GM12878 (cell line): ENCODE results near the gene ETS1. TPM values are rescaled to one million over a fixed set of nuclear protein-coding genes. Genes with fewer than 3 reads are reported as not detected.

Source experiments
- ATAC-seq: fragments of 200-7000 bp; cut with Tn5 transposase; 3 replicates; pipeline ENCODE4 v1.9.1; 2020; ENCODE audit warnings: mild to moderate bottlenecking, moderate library complexity
- BruUV-seq: library from RNA; stranded (reverse); fragments of 400-500 nt; replicated peaks from 2 replicates; lab custom pipeline; 2021; lab: Mats Ljungman, UMichigan
- CTCF ChIA-PET: fragments of 300-600 bp; sonication (Branson Sonifier 250); formaldehyde crosslinking; extraction: SDS; loops from one replicate; lab custom pipeline; 2021; ENCODE audit warnings: inconsistent platforms; lab: Yijun Ruan, JAX
- POLR2A ChIA-PET: fragments of 350-600 bp; formaldehyde crosslinking; extraction: SDS; loops from one replicate; lab custom pipeline; 2021; ENCODE audit warnings: inconsistent platforms; lab: Charles Lee
- RAD21 ChIA-PET: fragments of 300-600 bp; sonication (Branson Sonifier 250); formaldehyde crosslinking; loops from one replicate; lab custom pipeline; 2023; ENCODE audit warnings: antibody characterized with exemption; ENCODE audit not compliant: unreplicated experiment; lab: Charles Lee
- SMC1A ChIA-PET: fragments of 300-600 bp; sonication (Branson Sonifier 250); formaldehyde crosslinking; loops from one replicate; lab custom pipeline; 2023; ENCODE audit not compliant: unreplicated experiment, uncharacterized antibody; lab: Charles Lee
- DNase-seq: peaks from one replicate; pipeline ENCODE4 v3.0.0-alpha.2; 2011; ENCODE audit warnings: low read depth, low spot score
- FAIRE-seq: peaks from 3 replicates; lab custom pipeline; 2011; peaks lifted over from hg19 to GRCh38; lab: Jason Lieb, UNC
- H2AFZ ChIP-seq: 2 replicates; pipeline ENCODE4 v1.6.0; 2011; ENCODE audit warnings: low read depth, low read length, control low read depth; ENCODE audit not compliant: control insufficient read depth
- H3K27ac ChIP-seq: 2 replicates; pipeline ENCODE4 v1.5.1; 2011; ENCODE audit warnings: control low read depth; ENCODE audit not compliant: control insufficient read depth, insufficient read depth
- H3K27me3 ChIP-seq, 2 experiments: replicated peaks in 1 of 2; 2 replicates each; pipeline versions ENCODE4 v1.6.0 to v1.6.1; 2011; ENCODE audit warnings: low read length in 1 of 2; ENCODE audit not compliant: control insufficient read depth in 2 of 2, insufficient read depth in 2 of 2
- H3K36me3 ChIP-seq, 2 experiments: 2 replicates each; pipeline ENCODE4 v1.5.1; 2011; ENCODE audit warnings: low read length in 1 of 2; ENCODE audit not compliant: control insufficient read depth in 2 of 2, insufficient read depth in 2 of 2
- H3K4me1 ChIP-seq: 2 replicates; pipeline ENCODE4 v1.6.1; 2011; ENCODE audit warnings: mild to moderate bottlenecking, low read length, moderate library complexity, mixed read lengths; ENCODE audit not compliant: control insufficient read depth, insufficient read depth
- H3K4me2 ChIP-seq: 2 replicates; pipeline ENCODE4 v1.6.0; 2011; ENCODE audit warnings: control low read depth; ENCODE audit not compliant: control insufficient read depth, insufficient read depth
- H3K4me3 ChIP-seq: fragments of 200-600 bp; sonication (generic); 2 replicates; pipeline ENCODE4 v1.5.1; 2016
- H3K79me2 ChIP-seq: 2 replicates; pipeline ENCODE4 v1.6.0; 2011; ENCODE audit warnings: low read length; ENCODE audit not compliant: control insufficient read depth, insufficient read depth
- H3K9ac ChIP-seq: 2 replicates; pipeline ENCODE4 v1.8.0; 2011; ENCODE audit warnings: low read length, control low read depth, mixed read lengths; ENCODE audit not compliant: control insufficient read depth, insufficient read depth
- H3K9me3 ChIP-seq: replicated peaks from 3 replicates; pipeline ENCODE4 v1.5.1; 2011; ENCODE audit warnings: mild to moderate bottlenecking, low read length; ENCODE audit not compliant: control insufficient read depth, insufficient read depth
- H4K20me1 ChIP-seq: 2 replicates; pipeline ENCODE4 v1.6.0; 2011; ENCODE audit not compliant: control insufficient read depth, insufficient read depth
- CHD2 ChIP-seq: IDR thresholded peaks from 2 replicates; pipeline ENCODE4 v1.6.1; 2011; ENCODE audit warnings: low read depth, low read length, improper control_type of control experiment, borderline replicate concordance
- IRF5 ChIP-seq: fragments of 450-650 bp; IDR thresholded peaks from 2 replicates; pipeline ENCODE4 v1.6.1; 2017; ENCODE audit warnings: borderline replicate concordance
- WGBS: methylation state at CpG from one replicate; pipeline ENCODE4 v1.1.6; 2016; ENCODE audit warnings: low lambda C conversion rate; ENCODE audit not compliant: insufficient replicate concordance, insufficient coverage; ENCODE audit errors: missing lambda C conversion rate; 5-methylcytosine and 5-hydroxymethylcytosine counted together
- in situ Hi-C: fragments of 300-500 bp; cut with MboI; formaldehyde crosslinking; loops from 9 replicates; pipeline ENCODE4 v1.14.3; 2018; ENCODE audit warnings: mixed read lengths
- intact Hi-C: fragments of 100-400 bp; cut with micrococcal nuclease; formaldehyde crosslinking; loops from one replicate; pipeline ENCODE4 v1.14.2; 2022; ENCODE audit not compliant: unreplicated experiment
- polyA plus RNA-seq, 11 experiments: library from polyadenylated mRNA; depleted of rRNA in 4 of 11; unstranded in 6 of 11; stranded (reverse) in 5 of 11; fragments of >200 nt; fragmentation: Nextera tagmentation in 4 of 11; fragmentation: Illumina TruSeq in 1 of 11; extraction: Ambion mirVana in 4 of 11; extraction: Trizol in 1 of 11; gene quantifications; 1 replicate in 1 of 11; 2 replicates in 10 of 11; pipeline versions ENCODE4 v1.2.1 to v1.2.3, GENCODE V29; 2011 to 2016; ENCODE audit warnings: inconsistent platforms in 2 of 11, missing spikeins in 2 of 11, low read depth in 1 of 11
- total RNA-seq, 4 experiments: library from RNA; depleted of rRNA in 3 of 4; stranded (reverse); fragments of >200 nt in 3 of 4; fragmentation: Illumina TruSeq in 1 of 4; extraction: Trizol in 1 of 4; gene quantifications; 2 replicates each; pipeline versions ENCODE4 v1.2.1 to v1.2.3, GENCODE V29; 2013 to 2021

ETS1 gene
- total and polyA plus RNA-seq, 10 of the 15 experiments (the other 5 are each of a cell fraction or from before 2014, with no cell fraction given): 12.5 to 112 (median 55.5) TPM

GRCh38 chr11:128550261-128550821 is 37.0 kb downstream of the ETS1 start:
- CTCF ChIA-PET: interaction anchor here (0.7 to 2.0 kb wide), 6 partner anchors 26 to 298 kb away, joined by 3 to 5 read pairs (median 4); no protein-coding TSS in a partner anchor
- Histone ChIP-seq H4K20me1 (no peaks in the 10 kb centered on the region), H3K27me3 (no peaks in the 10 kb centered on the region), H3K9ac (no peak overlapping the region; the same call in 1 of the 2 replicates), H3K4me3 (no peak overlapping the region), H3K4me2 (no peak overlapping the region; the same call in 1 of the 2 replicates), H3K79me2 (no peaks in the 10 kb centered on the region), H3K4me1 (peaks cover 50% of the 10 kb centered on the region), H3K9me3 (no peaks in the 10 kb centered on the region), H2AFZ (no peak overlapping the region), H3K36me3 (no peaks in the 10 kb centered on the region), H3K27ac (peak overlapping the region; percentile 100)
- no peak for FAIRE-seq
- TF ChIP-seq IRF5 (no peak), CHD2 (0 out of 2 replicates have a peak, but pooled peaks have one; percentile 15)
- intact Hi-C loops (no loop called here), in situ Hi-C loops (loop anchor here (5.0 kb wide), 1 partner anchor 78 kb away; no protein-coding TSS in a partner anchor)
- no peak for DNase-seq
- POLR2A ChIA-PET: interaction anchor here (0.8 to 1.6 kb wide), 6 partner anchors 25 to 253 kb away, joined by 3 to 8 read pairs (median 4); no protein-coding TSS in a partner anchor
- ATAC-seq: no peak
- no TSS peak for BruUV-seq
- RAD21 ChIA-PET: interaction anchor here (0.6 to 1.7 kb wide), 8 partner anchors 28 to 80 kb away, joined by 3 to 5 read pairs (median 4); no protein-coding TSS in a partner anchor
- WGBS: 76% methylated on average over 4 of the region's 4 CpGs
- SMC1A ChIA-PET: interaction anchor here (0.6 to 2.5 kb wide), 21 partner anchors 9 to 281 kb away, joined by 3 to 14 read pairs (median 5); no protein-coding TSS in a partner anchor
